HUDEP-2 (cell line): ENCODE measurements around the gene PLA2G4D.

Experiments
- DNase-seq, 76 experiments: peaks; one replicate each; lab custom pipeline; 2025; ENCODE audit not compliant: unreplicated experiment in 76 of 76; lab: John Stamatoyannopoulos, UW

Gene PLA2G4D

GRCh38 chr15:42094512-42094963 is at the start of gene PLA2G4D:
TSS of gene PLA2G4D (minus strand) at chr15:42094562. CDS start at chr15:42094459, 103 bp downstream.
- no peak for DNase-seq

GRCh38 chr15:42143356-42143755 is 49.0 kb upstream of the PLA2G4D start:
- DNase-seq, result no peak

GRCh38 chr15:42141795-42142667 is 47.7 kb upstream of the PLA2G4D start:
- no peak for DNase-seq

GRCh38 chr15:42141246-42141645 is 46.9 kb upstream of the PLA2G4D start:
- no peak for DNase-seq

- peak in 9 of 76 experiments; percentile 2 to 22 (median 13) for DNase-seq
These were observed 46.2 kb upstream of the PLA2G4D start for GRCh38 chr15:42140383-42141070.

GRCh38 chr15:42139596-42139995 is 45.2 kb upstream of the PLA2G4D start:
- DNase-seq, result peak in 32 of 76 experiments; percentile 5 to 50 (median 28)

- DNase-seq, result peak in 1 of 76 experiments; percentile 6
These were observed 44.6 kb upstream of the PLA2G4D start for GRCh38 chr15:42138968-42139386.

- DNase-seq, result no peak
These were observed 44.0 kb upstream of the PLA2G4D start for GRCh38 chr15:42138411-42138810.

- DNase-seq, result peak in 12 of 76 experiments; percentile 6 to 45 (median 26)
These were observed 43.3 kb upstream of the PLA2G4D start for GRCh38 chr15:42137461-42138261.

GRCh38 chr15:42136513-42136912 is 42.2 kb upstream of the PLA2G4D start:
- DNase-seq, result no peak

- no peak for DNase-seq
These were observed 41.0 kb upstream of the PLA2G4D start for GRCh38 chr15:42135351-42135750.

- no peak for DNase-seq
These were observed 40.4 kb upstream of the PLA2G4D start for GRCh38 chr15:42134617-42135245.

- DNase-seq, result peak in 46 of 76 experiments; percentile 2 to 65 (median 32)
These were observed 39.6 kb upstream of the PLA2G4D start for GRCh38 chr15:42133886-42134502.

- no peak for DNase-seq
These were observed 39.0 kb upstream of the PLA2G4D start for GRCh38 chr15:42133356-42133755.

GRCh38 chr15:42131826-42132806 is 37.8 kb upstream of the PLA2G4D start:
- DNase-seq, result no peak

- no peak for DNase-seq
These were observed 36.6 kb upstream of the PLA2G4D start for GRCh38 chr15:42131006-42131405.

GRCh38 chr15:42130246-42130986 is 36.1 kb upstream of the PLA2G4D start:
- DNase-seq, result no peak

GRCh38 chr15:42129364-42129763 is 35.0 kb upstream of the PLA2G4D start:
- DNase-seq, result no peak
